B cell (primary cell): ENCODE measurements around the gene CYP20A1. TPM values are rescaled to one million over a fixed set of nuclear protein-coding genes. Genes with fewer than 3 reads are reported as not detected.
A peak's percentile ranks its signal among the peaks of the same experiment; 100 is the strongest.
"Not testable (repeated sequence)": the region's sequence is repeated elsewhere in the genome, so short reads cannot be mapped to it uniquely, and the experiment has no call there.

Experiments used
- ATAC-seq: fragments of 200-7000 bp; cut with Tn5 transposase; one replicate; pipeline ENCODE4 v1.10.0; 2021; ENCODE audit warnings: low read depth, mild to moderate bottlenecking, moderate number of reproducible peaks, moderate library complexity
- CTCF ChIA-PET: fragments of 350-600 bp; sonication (Branson Sonifier 250); formaldehyde crosslinking; loops from one replicate; lab custom pipeline; 2021; ENCODE audit warnings: antibody characterized with exemption, inconsistent platforms; lab: Charles Lee
- POLR2A ChIA-PET: fragments of 350-600 bp; sonication (Branson Sonifier 250); formaldehyde crosslinking; loops from one replicate; lab custom pipeline; 2021; ENCODE audit warnings: antibody characterized with exemption; lab: Charles Lee
- DNase-seq: peaks from one replicate; pipeline ENCODE4 v3.0.0; 2013
- H2AFZ ChIP-seq: 2 replicates; pipeline ENCODE4 v1.6.1; 2012; ENCODE audit warnings: mild to moderate bottlenecking, low read depth, low read length; ENCODE audit not compliant: insufficient read depth, poor library complexity, severe bottlenecking
- H3K27ac ChIP-seq, 2 donors: 1 replicate in 1 of 2; 2 replicates in 1 of 2; pipeline ENCODE4 v1.5.1; 2012 to 2013; ENCODE audit warnings: low read length in 2 of 2, mild to moderate bottlenecking in 2 of 2, moderate library complexity in 1 of 2
- H3K27me3 ChIP-seq, 4 experiments: fragments of 200-600 bp in 1 of 4; sonication (generic) in 1 of 4; replicated peaks in 1 of 4; 1 replicate in 2 of 4; 2 replicates in 2 of 4; pipeline versions ENCODE4 v1.6.1 to v1.7.0; 2013 to 2016; ENCODE audit warnings: low read length in 3 of 4, mild to moderate bottlenecking in 2 of 4, mixed read lengths in 1 of 4, moderate library complexity in 1 of 4; ENCODE audit not compliant: insufficient read depth in 4 of 4, control insufficient read depth in 3 of 4; ENCODE audit errors: control extremely low read depth in 1 of 4
- H3K36me3 ChIP-seq, 2 experiments: replicated peaks in 1 of 2; 1 replicate in 1 of 2; 2 replicates in 1 of 2; pipeline versions ENCODE4 v1.6.1 to v1.7.1; 2013; ENCODE audit warnings: low read length in 1 of 2; ENCODE audit not compliant: insufficient read depth in 2 of 2, control insufficient read depth in 1 of 2; ENCODE audit errors: control extremely low read depth in 1 of 2, extremely low read depth in 1 of 2
- H3K4me1 ChIP-seq, 2 donors: fragments of 200-600 bp in 1 of 2; sonication (generic) in 1 of 2; 1 replicate in 1 of 2; 2 replicates in 1 of 2; pipeline versions ENCODE4 v1.5.1 to v1.6.1; 2013 to 2017; ENCODE audit warnings: low read length in 2 of 2; ENCODE audit not compliant: control insufficient read depth in 2 of 2, insufficient read depth in 2 of 2
- H3K4me2 ChIP-seq: replicated peaks from 2 replicates; pipeline ENCODE3; 2012; ENCODE audit warnings: mild to moderate bottlenecking, low read depth, low read length; ENCODE audit not compliant: poor library complexity, severe bottlenecking
- H3K4me3 ChIP-seq, 5 experiments: fragments of 200-600 bp in 1 of 5; sonication (generic) in 1 of 5; 1 replicate in 3 of 5; 2 replicates in 2 of 5; pipeline versions ENCODE4 v1.5.1 to v1.7.0; 2011 to 2016; ENCODE audit warnings: low read length in 4 of 5, mild to moderate bottlenecking in 4 of 5, low read depth in 2 of 5, control low read depth in 1 of 5, moderate library complexity in 1 of 5; ENCODE audit not compliant: insufficient read depth in 1 of 5; ENCODE audit errors: control extremely low read depth in 1 of 5, extremely low read depth in 1 of 5
- H3K79me2 ChIP-seq: fragments of 200-600 bp; sonication (generic); one replicate; pipeline ENCODE4 v1.6.0; 2016; ENCODE audit warnings: low read length; ENCODE audit not compliant: control insufficient read depth, insufficient read depth
- H3K9ac ChIP-seq: fragments of 200-600 bp; sonication (generic); 2 replicates; pipeline ENCODE4 v1.6.1; 2017; ENCODE audit warnings: mild to moderate bottlenecking, low read length, moderate library complexity
- H3K9me3 ChIP-seq, 3 donors: one replicate each; pipeline versions ENCODE4 v1.6.1 to v1.7.1; 2013; ENCODE audit warnings: low read length in 2 of 3; ENCODE audit not compliant: control insufficient read depth in 2 of 3, insufficient read depth in 1 of 3; ENCODE audit errors: control extremely low read depth in 1 of 3
- H4K20me1 ChIP-seq: 2 replicates; pipeline ENCODE4 v1.6.0; 2012; ENCODE audit warnings: mild to moderate bottlenecking, low read length; ENCODE audit not compliant: insufficient read depth, control insufficient read depth, poor library complexity, severe bottlenecking
- H3K27ac Mint-ChIP-seq: one replicate; pipeline ENCODE4 v1.8.0; 2021; ENCODE audit warnings: mixed read lengths
- H3K27me3 Mint-ChIP-seq: one replicate; pipeline ENCODE4 v1.8.0; 2021; ENCODE audit warnings: mixed read lengths
- H3K4me1 Mint-ChIP-seq: one replicate; pipeline ENCODE4 v1.8.0; 2021; ENCODE audit warnings: mixed read lengths
- H3K4me3 Mint-ChIP-seq: one replicate; pipeline ENCODE4 v1.8.0; 2021; ENCODE audit warnings: mixed read lengths
- H3K9me3 Mint-ChIP-seq: one replicate; pipeline ENCODE4 v1.8.0; 2022; ENCODE audit warnings: mixed read lengths; ENCODE audit not compliant: insufficient read depth
- EZH2 ChIP-seq: IDR thresholded peaks from 2 replicates; pipeline ENCODE4 v1.6.1; 2012; ENCODE audit warnings: borderline replicate concordance, low read depth, mild to moderate bottlenecking, moderate library complexity, low read length; ENCODE audit not compliant: insufficient read depth, poor library complexity, severe bottlenecking
- WGBS: methylation state at CpG from one replicate; pipeline ENCODE4 v1.1.5; 2013; ENCODE audit warnings: missing lambda C conversion rate; ENCODE audit not compliant: insufficient coverage; 5-methylcytosine and 5-hydroxymethylcytosine counted together
- intact Hi-C: fragments of 100-400 bp; cut with micrococcal nuclease; formaldehyde crosslinking; loops from one replicate; pipeline ENCODE4 v1.10.0; 2022
- polyA minus RNA-seq: library from RNA; depleted of rRNA, polyadenylated mRNA; stranded (reverse); fragments of >200 nt; gene quantifications from 2 replicates; pipeline ENCODE4 v1.2.3, GENCODE V29; 2012
- polyA plus RNA-seq: library from polyadenylated mRNA; depleted of rRNA; stranded (reverse); fragments of >200 nt; gene quantifications from 2 replicates; pipeline ENCODE4 v1.2.3, GENCODE V29; 2012
- total RNA-seq, 2 donors: library from RNA; stranded (reverse); fragments of 120-200 nt in 1 of 2; gene quantifications; 1 replicate in 1 of 2; 2 replicates in 1 of 2; pipeline versions ENCODE4 v1.2.3 to v1.2.4, GENCODE V29; 2013 to 2022

Gene CYP20A1, protein sequence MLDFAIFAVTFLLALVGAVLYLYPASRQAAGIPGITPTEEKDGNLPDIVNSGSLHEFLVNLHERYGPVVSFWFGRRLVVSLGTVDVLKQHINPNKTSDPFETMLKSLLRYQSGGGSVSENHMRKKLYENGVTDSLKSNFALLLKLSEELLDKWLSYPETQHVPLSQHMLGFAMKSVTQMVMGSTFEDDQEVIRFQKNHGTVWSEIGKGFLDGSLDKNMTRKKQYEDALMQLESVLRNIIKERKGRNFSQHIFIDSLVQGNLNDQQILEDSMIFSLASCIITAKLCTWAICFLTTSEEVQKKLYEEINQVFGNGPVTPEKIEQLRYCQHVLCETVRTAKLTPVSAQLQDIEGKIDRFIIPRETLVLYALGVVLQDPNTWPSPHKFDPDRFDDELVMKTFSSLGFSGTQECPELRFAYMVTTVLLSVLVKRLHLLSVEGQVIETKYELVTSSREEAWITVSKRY
- total RNA-seq = 38.5 and 40.8 TPM in 2 replicates
- 33.1 TPM for total RNA-seq (2013)
- polyA plus RNA-seq = 16.2 and 21.3 TPM in 2 replicates
- polyA minus RNA-seq = 15.2 and 19.8 TPM in 2 replicates

- H3K9me3 Mint-ChIP-seq = no peaks in the 10 kb centered on the region
- Histone ChIP-seq H3K9ac (peak within 1 kb of the TSS; percentile 73), H3K4me3 (peak within 1 kb of the TSS; percentile 63 to 98 (median 95)), H3K4me2 (peak within 1 kb of the TSS; percentile 77), H2AFZ (peak within 1 kb of the TSS; percentile 79), H3K36me3 (peaks cover 0 to 9% of the 10 kb centered on the region in 2 experiments), H3K79me2 (peaks cover 45% of the 10 kb centered on the region), H3K27ac (peak within 1 kb of the TSS; percentile 88 to 94), H3K27me3 (no peaks in the 10 kb centered on the region), H4K20me1 (peaks cover 27% of the 10 kb centered on the region), H3K9me3 (no peaks in the 10 kb centered on the region), H3K4me1 (peaks cover 17 to 19% of the 10 kb centered on the region in 2 donors)
- no peak for TF ChIP-seq EZH2
- peak; percentile 98 for DNase-seq
- CTCF ChIA-PET = interaction anchor here (0.5 to 2.6 kb wide), 8 partner anchors 11 to 994 kb away, joined by 3 to 15 read pairs (median 4); partner anchors contain the start of genes CARF and WDR12
- peaks cover 31% of the 10 kb centered on the region for H3K4me1 Mint-ChIP-seq
- intact Hi-C loops = loop anchor here (1.0 to 5.0 kb wide), 5 partner anchors 90 to 1787 kb away; partner anchors contain the start of genes ABI2, BMPR2, NBEAL1 and STRADB
- H3K27ac Mint-ChIP-seq = peak within 1 kb of the TSS; percentile 98
- POLR2A ChIA-PET = interaction anchor here (0.5 to 1.9 kb wide), 6 partner anchors 10 to 1985 kb away, joined by 3 to 10 read pairs (median 4); partner anchors contain the start of genes ABI2, CARF and WDR12
- WGBS = under 1% methylated on average over 80 of the region's 80 CpGs
- peak within 1 kb of the TSS; percentile 96 for H3K4me3 Mint-ChIP-seq
- peak; percentile 86 for ATAC-seq
- no peaks in the 10 kb centered on the region for H3K27me3 Mint-ChIP-seq
These were observed at the start of gene CYP20A1 for GRCh38 chr2:203238704-203239526. Gene CYP20A1 (plus strand): TSS chr2:203239018. CDS start chr2:203239063, 45 bp downstream.

DNA sequence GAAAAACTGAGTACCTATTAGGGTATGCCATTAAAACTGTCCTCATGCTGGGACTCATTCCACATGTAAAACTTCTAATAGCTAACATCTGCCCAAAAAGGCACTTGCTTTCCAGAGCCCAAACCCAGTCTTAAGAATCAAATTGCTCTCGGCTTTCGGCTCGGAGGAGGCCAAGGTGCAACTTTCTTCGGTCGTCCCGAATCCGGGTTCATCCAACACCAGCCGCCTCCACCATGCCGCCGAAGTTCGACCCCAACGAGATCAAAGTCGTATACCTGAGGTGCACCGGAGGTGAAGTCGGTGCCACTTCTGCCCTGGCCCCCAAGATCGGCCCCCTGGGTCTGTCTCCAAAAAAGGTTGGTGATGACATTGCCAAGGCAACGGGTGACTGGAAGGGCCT is 48.3 kb upstream of the CYP20A1 start:
- H3K4me3 Mint-ChIP-seq, H3K36me3 ChIP-seq, H3K4me1 Mint-ChIP-seq, ATAC-seq, H3K4me2 ChIP-seq, H3K9ac ChIP-seq, H3K27me3 Mint-ChIP-seq, H2AFZ ChIP-seq, H3K79me2 ChIP-seq, DNase-seq, H3K27ac Mint-ChIP-seq, H4K20me1 ChIP-seq, H3K27ac ChIP-seq, H3K4me3 ChIP-seq, H3K9me3 ChIP-seq, H3K27me3 ChIP-seq, POLR2A ChIA-PET, CTCF ChIA-PET, H3K4me1 ChIP-seq, intact Hi-C loops, H3K9me3 Mint-ChIP-seq: not testable (repeated sequence)
- 93% methylated on average over 3 of the region's 17 CpGs for WGBS

GRCh38 chr2:203191026-203191425 is 47.8 kb upstream of the CYP20A1 start:
- H3K9me3 ChIP-seq, ATAC-seq, intact Hi-C loops, H3K4me3 Mint-ChIP-seq, H3K27ac Mint-ChIP-seq, H3K27ac ChIP-seq, H3K4me3 ChIP-seq, H3K9ac ChIP-seq, H4K20me1 ChIP-seq, H3K79me2 ChIP-seq, H3K27me3 ChIP-seq, H3K4me1 Mint-ChIP-seq, CTCF ChIA-PET, H2AFZ ChIP-seq, H3K4me2 ChIP-seq, H3K36me3 ChIP-seq, DNase-seq, H3K27me3 Mint-ChIP-seq, H3K4me1 ChIP-seq, H3K9me3 Mint-ChIP-seq: not testable (repeated sequence)
- POLR2A ChIA-PET = interaction anchor here (0.7 kb wide), 1 partner anchor 48 kb away, joined by 3 read pairs; no protein-coding TSS in a partner anchor
- 97% methylated on average over 4 of the region's 6 CpGs for WGBS
